GM12878 (cell line): ENCODE results near the gene EED. TPM values are rescaled to one million over a fixed set of nuclear protein-coding genes. Genes with fewer than 3 reads are reported as not detected.

Experiments
- ATAC-seq: fragments of 200-7000 bp; cut with Tn5 transposase; 3 replicates; pipeline ENCODE4 v1.9.1; 2020; ENCODE audit warnings: mild to moderate bottlenecking, moderate library complexity
- BruUV-seq: library from RNA; stranded (reverse); fragments of 400-500 nt; replicated peaks from 2 replicates; lab custom pipeline; 2021; lab: Mats Ljungman, UMichigan
- CTCF ChIA-PET: fragments of 300-600 bp; sonication (Branson Sonifier 250); formaldehyde crosslinking; extraction: SDS; loops from one replicate; lab custom pipeline; 2021; ENCODE audit warnings: inconsistent platforms; lab: Yijun Ruan, JAX
- POLR2A ChIA-PET: fragments of 350-600 bp; formaldehyde crosslinking; extraction: SDS; loops from one replicate; lab custom pipeline; 2021; ENCODE audit warnings: inconsistent platforms; lab: Charles Lee
- RAD21 ChIA-PET: fragments of 300-600 bp; sonication (Branson Sonifier 250); formaldehyde crosslinking; loops from one replicate; lab custom pipeline; 2023; ENCODE audit warnings: antibody characterized with exemption; ENCODE audit not compliant: unreplicated experiment; lab: Charles Lee
- SMC1A ChIA-PET: fragments of 300-600 bp; sonication (Branson Sonifier 250); formaldehyde crosslinking; loops from one replicate; lab custom pipeline; 2023; ENCODE audit not compliant: unreplicated experiment, uncharacterized antibody; lab: Charles Lee
- DNase-seq: peaks from one replicate; pipeline ENCODE4 v3.0.0-alpha.2; 2011; ENCODE audit warnings: low read depth, low spot score
- FAIRE-seq: peaks from 3 replicates; lab custom pipeline; 2011; peaks lifted over from hg19 to GRCh38; lab: Jason Lieb, UNC
- H2AFZ ChIP-seq: 2 replicates; pipeline ENCODE4 v1.6.0; 2011; ENCODE audit warnings: low read depth, low read length, control low read depth; ENCODE audit not compliant: control insufficient read depth
- H3K27ac ChIP-seq: 2 replicates; pipeline ENCODE4 v1.5.1; 2011; ENCODE audit warnings: control low read depth; ENCODE audit not compliant: control insufficient read depth, insufficient read depth
- H3K27me3 ChIP-seq, 2 experiments: replicated peaks in 1 of 2; 2 replicates each; pipeline versions ENCODE4 v1.6.0 to v1.6.1; 2011; ENCODE audit warnings: low read length in 1 of 2; ENCODE audit not compliant: control insufficient read depth in 2 of 2, insufficient read depth in 2 of 2
- H3K36me3 ChIP-seq, 2 experiments: 2 replicates each; pipeline ENCODE4 v1.5.1; 2011; ENCODE audit warnings: low read length in 1 of 2; ENCODE audit not compliant: control insufficient read depth in 2 of 2, insufficient read depth in 2 of 2
- H3K4me1 ChIP-seq: 2 replicates; pipeline ENCODE4 v1.6.1; 2011; ENCODE audit warnings: mild to moderate bottlenecking, low read length, moderate library complexity, mixed read lengths; ENCODE audit not compliant: control insufficient read depth, insufficient read depth
- H3K4me2 ChIP-seq: 2 replicates; pipeline ENCODE4 v1.6.0; 2011; ENCODE audit warnings: control low read depth; ENCODE audit not compliant: control insufficient read depth, insufficient read depth
- H3K4me3 ChIP-seq: fragments of 200-600 bp; sonication (generic); 2 replicates; pipeline ENCODE4 v1.5.1; 2016
- H3K79me2 ChIP-seq: 2 replicates; pipeline ENCODE4 v1.6.0; 2011; ENCODE audit warnings: low read length; ENCODE audit not compliant: control insufficient read depth, insufficient read depth
- H3K9ac ChIP-seq: 2 replicates; pipeline ENCODE4 v1.8.0; 2011; ENCODE audit warnings: low read length, control low read depth, mixed read lengths; ENCODE audit not compliant: control insufficient read depth, insufficient read depth
- H3K9me3 ChIP-seq: replicated peaks from 3 replicates; pipeline ENCODE4 v1.5.1; 2011; ENCODE audit warnings: mild to moderate bottlenecking, low read length; ENCODE audit not compliant: control insufficient read depth, insufficient read depth
- H4K20me1 ChIP-seq: 2 replicates; pipeline ENCODE4 v1.6.0; 2011; ENCODE audit not compliant: control insufficient read depth, insufficient read depth
- DPF2 ChIP-seq: fragments of 450-650 bp; IDR thresholded peaks from 2 replicates; pipeline ENCODE4 v1.6.1; 2017; ENCODE audit warnings: mild to moderate bottlenecking
- EP300 ChIP-seq, 2 experiments: fragments of 150-350 bp in 1 of 2; IDR thresholded peaks; 2 replicates each; pipeline ENCODE4 v1.6.1; 2011 to 2012; ENCODE audit warnings: low read depth in 2 of 2, low read length in 2 of 2, borderline replicate concordance in 1 of 2, improper control_type of control experiment in 1 of 2, inconsistent platforms in 1 of 2; ENCODE audit not compliant: control insufficient read depth in 1 of 2
- EZH2 ChIP-seq: IDR thresholded peaks from 2 replicates; pipeline ENCODE4 v1.6.1; 2012; ENCODE audit warnings: low read depth, mild to moderate bottlenecking, control low read depth, inconsistent platforms, low read length, borderline replicate concordance; ENCODE audit not compliant: control insufficient read depth
- FOXK2 ChIP-seq: fragments of 450-650 bp; IDR thresholded peaks from 2 replicates; pipeline ENCODE4 v1.6.1; 2017; ENCODE audit warnings: mild to moderate bottlenecking, moderate library complexity
- MEF2A ChIP-seq: IDR thresholded peaks from 2 replicates; pipeline ENCODE4 v1.6.1; 2011; ENCODE audit warnings: low read depth, mild to moderate bottlenecking, low read length, moderate library complexity; ENCODE audit not compliant: insufficient read depth
- NR2C1 ChIP-seq: fragments of 450-650 bp; IDR thresholded peaks from 2 replicates; pipeline ENCODE4 v1.6.1; 2017; ENCODE audit warnings: antibody characterized with exemption, mild to moderate bottlenecking, moderate library complexity
- POU2F2 ChIP-seq: IDR thresholded peaks from 3 replicates; pipeline ENCODE4 v1.6.1; 2011; ENCODE audit warnings: low read depth, mild to moderate bottlenecking, low read length, borderline replicate concordance
- SIX5 ChIP-seq: IDR thresholded peaks from 2 replicates; pipeline ENCODE4 v1.6.1; 2011; ENCODE audit warnings: mild to moderate bottlenecking, low read depth, low read length, moderate library complexity; ENCODE audit not compliant: severe bottlenecking
- SMAD1 ChIP-seq: fragments of 450-650 bp; IDR thresholded peaks from 2 replicates; pipeline ENCODE4 v1.6.1; 2018; ENCODE audit warnings: mild to moderate bottlenecking, low read depth; ENCODE audit not compliant: partially characterized antibody
- SREBF2 ChIP-seq: IDR thresholded peaks from 2 replicates; pipeline ENCODE4 v1.6.1; 2012; ENCODE audit warnings: mild to moderate bottlenecking, low read length
- SUZ12 ChIP-seq: fragments of 200-600 bp; sonication (generic); IDR thresholded peaks from one replicate; pipeline ENCODE4 v1.6.1; 2018; ENCODE audit warnings: antibody characterized with exemption, mild to moderate bottlenecking; ENCODE audit not compliant: unreplicated experiment
- TCF7 ChIP-seq: IDR thresholded peaks from 2 replicates; pipeline ENCODE4 v1.6.1; 2014; ENCODE audit warnings: antibody characterized with exemption, borderline replicate concordance
- WRNIP1 ChIP-seq: IDR thresholded peaks from 2 replicates; pipeline ENCODE4 v1.6.1; 2011; ENCODE audit warnings: low read depth, low read length, improper control_type of control experiment, borderline replicate concordance
- WGBS: methylation state at CpG from one replicate; pipeline ENCODE4 v1.1.6; 2016; ENCODE audit warnings: low lambda C conversion rate; ENCODE audit not compliant: insufficient replicate concordance, insufficient coverage; ENCODE audit errors: missing lambda C conversion rate; 5-methylcytosine and 5-hydroxymethylcytosine counted together
- in situ Hi-C: fragments of 300-500 bp; cut with MboI; formaldehyde crosslinking; loops from 9 replicates; pipeline ENCODE4 v1.14.3; 2018; ENCODE audit warnings: mixed read lengths
- intact Hi-C: fragments of 100-400 bp; cut with micrococcal nuclease; formaldehyde crosslinking; loops from one replicate; pipeline ENCODE4 v1.14.2; 2022; ENCODE audit not compliant: unreplicated experiment
- polyA plus RNA-seq, 11 experiments: library from polyadenylated mRNA; depleted of rRNA in 4 of 11; unstranded in 6 of 11; stranded (reverse) in 5 of 11; fragments of >200 nt; fragmentation: Nextera tagmentation in 4 of 11; fragmentation: Illumina TruSeq in 1 of 11; extraction: Ambion mirVana in 4 of 11; extraction: Trizol in 1 of 11; gene quantifications; 1 replicate in 1 of 11; 2 replicates in 10 of 11; pipeline versions ENCODE4 v1.2.1 to v1.2.3, GENCODE V29; 2011 to 2016; ENCODE audit warnings: inconsistent platforms in 2 of 11, missing spikeins in 2 of 11, low read depth in 1 of 11
- total RNA-seq, 4 experiments: library from RNA; depleted of rRNA in 3 of 4; stranded (reverse); fragments of >200 nt in 3 of 4; fragmentation: Illumina TruSeq in 1 of 4; extraction: Trizol in 1 of 4; gene quantifications; 2 replicates each; pipeline versions ENCODE4 v1.2.1 to v1.2.3, GENCODE V29; 2013 to 2021
- TF ChIP-seq, protein P1 (sequence below): fragments of 450-650 bp; formaldehyde crosslinking; IDR thresholded peaks from 2 replicates; pipeline ENCODE4 v1.4.0; 2020; ENCODE audit warnings: mild to moderate bottlenecking, moderate library complexity
- TF ChIP-seq, protein P2 (sequence below): IDR thresholded peaks from 2 replicates; pipeline ENCODE4 v1.6.1; 2011; ENCODE audit warnings: mild to moderate bottlenecking, low read depth, low read length, moderate library complexity; ENCODE audit not compliant: insufficient replicate concordance

The EED gene
- total and polyA plus RNA-seq, 10 of the 15 experiments (the other 5 are each of a cell fraction or from before 2014, with no cell fraction given), result 41.5 to 140 (median 72.2) TPM

DNA sequence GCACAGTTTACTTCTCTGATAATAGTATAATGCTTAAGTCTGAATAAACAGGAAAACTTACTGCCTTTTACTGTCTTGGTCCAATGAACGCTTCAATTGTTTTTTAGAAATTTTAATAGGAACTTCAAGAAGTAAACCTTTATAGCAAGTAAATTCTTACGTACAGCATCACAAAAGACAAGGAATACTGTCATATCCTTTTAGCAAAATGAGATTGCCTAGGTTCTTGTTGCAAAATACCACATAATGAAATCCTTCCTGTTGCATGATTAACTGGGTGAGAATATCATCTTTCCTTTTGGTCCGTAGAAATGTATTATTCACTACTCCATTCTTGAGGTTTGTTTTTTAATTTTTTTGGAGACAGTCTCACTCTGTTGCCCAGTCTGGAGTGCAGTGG, 35.2 kb downstream of the EED start:
- FAIRE-seq (no peak), DNase-seq (no peak), ATAC-seq (no peak)
- intact Hi-C loops, result no loop called here
- Histone ChIP-seq H2AFZ (no peak overlapping the region), H3K27me3 (no peaks in the 10 kb centered on the region), H3K9me3 (peaks cover 2% of the 10 kb centered on the region; the same call in 2 of the 3 replicates), H3K27ac (no peak overlapping the region), H3K4me3 (no peak overlapping the region), H3K4me2 (no peak overlapping the region), H3K79me2 (peaks cover 14% of the 10 kb centered on the region), H3K9ac (no peak overlapping the region), H3K4me1 (0 out of 2 replicates have a peak, but pooled peaks cover 3% of the 10 kb centered on the region), H3K36me3 (peaks cover 7 to 37% of the 10 kb centered on the region in 2 experiments), H4K20me1 (no peaks in the 10 kb centered on the region)
- ChIA-PET POLR2A (no interaction called here), RAD21 (no interaction called here), SMC1A (no interaction called here), CTCF (interaction anchor here (1.5 kb wide), 1 partner anchor 28 kb away, joined by 4 read pairs; no protein-coding TSS in a partner anchor)
- 96% methylated on average over 3 of the region's 3 CpGs for WGBS
- BruUV-seq, result no TSS peak
- in situ Hi-C loops, result no loop called here
- TF ChIP-seq SREBF2, result no peak
- no peak for TF ChIP-seq TCF7
- TF ChIP-seq, protein P1, sequence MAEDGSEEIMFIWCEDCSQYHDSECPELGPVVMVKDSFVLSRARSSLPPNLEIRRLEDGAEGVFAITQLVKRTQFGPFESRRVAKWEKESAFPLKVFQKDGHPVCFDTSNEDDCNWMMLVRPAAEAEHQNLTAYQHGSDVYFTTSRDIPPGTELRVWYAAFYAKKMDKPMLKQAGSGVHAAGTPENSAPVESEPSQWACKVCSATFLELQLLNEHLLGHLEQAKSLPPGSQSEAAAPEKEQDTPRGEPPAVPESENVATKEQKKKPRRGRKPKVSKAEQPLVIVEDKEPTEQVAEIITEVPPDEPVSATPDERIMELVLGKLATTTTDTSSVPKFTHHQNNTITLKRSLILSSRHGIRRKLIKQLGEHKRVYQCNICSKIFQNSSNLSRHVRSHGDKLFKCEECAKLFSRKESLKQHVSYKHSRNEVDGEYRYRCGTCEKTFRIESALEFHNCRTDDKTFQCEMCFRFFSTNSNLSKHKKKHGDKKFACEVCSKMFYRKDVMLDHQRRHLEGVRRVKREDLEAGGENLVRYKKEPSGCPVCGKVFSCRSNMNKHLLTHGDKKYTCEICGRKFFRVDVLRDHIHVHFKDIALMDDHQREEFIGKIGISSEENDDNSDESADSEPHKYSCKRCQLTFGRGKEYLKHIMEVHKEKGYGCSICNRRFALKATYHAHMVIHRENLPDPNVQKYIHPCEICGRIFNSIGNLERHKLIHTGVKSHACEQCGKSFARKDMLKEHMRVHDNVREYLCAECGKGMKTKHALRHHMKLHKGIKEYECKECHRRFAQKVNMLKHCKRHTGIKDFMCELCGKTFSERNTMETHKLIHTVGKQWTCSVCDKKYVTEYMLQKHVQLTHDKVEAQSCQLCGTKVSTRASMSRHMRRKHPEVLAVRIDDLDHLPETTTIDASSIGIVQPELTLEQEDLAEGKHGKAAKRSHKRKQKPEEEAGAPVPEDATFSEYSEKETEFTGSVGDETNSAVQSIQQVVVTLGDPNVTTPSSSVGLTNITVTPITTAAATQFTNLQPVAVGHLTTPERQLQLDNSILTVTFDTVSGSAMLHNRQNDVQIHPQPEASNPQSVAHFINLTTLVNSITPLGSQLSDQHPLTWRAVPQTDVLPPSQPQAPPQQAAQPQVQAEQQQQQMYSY (CRISPR knock-in tag), result no peak
- TF ChIP-seq SMAD1, result no peak
- TF ChIP-seq SIX5, result no peak
- no peak for TF ChIP-seq DPF2
- no peak for TF ChIP-seq EZH2
- TF ChIP-seq MEF2A, result no peak
- TF ChIP-seq SUZ12, result no peak
- TF ChIP-seq POU2F2, result no peak
- no peak for TF ChIP-seq NR2C1
- no peak for TF ChIP-seq FOXK2
- TF ChIP-seq, protein P2, sequence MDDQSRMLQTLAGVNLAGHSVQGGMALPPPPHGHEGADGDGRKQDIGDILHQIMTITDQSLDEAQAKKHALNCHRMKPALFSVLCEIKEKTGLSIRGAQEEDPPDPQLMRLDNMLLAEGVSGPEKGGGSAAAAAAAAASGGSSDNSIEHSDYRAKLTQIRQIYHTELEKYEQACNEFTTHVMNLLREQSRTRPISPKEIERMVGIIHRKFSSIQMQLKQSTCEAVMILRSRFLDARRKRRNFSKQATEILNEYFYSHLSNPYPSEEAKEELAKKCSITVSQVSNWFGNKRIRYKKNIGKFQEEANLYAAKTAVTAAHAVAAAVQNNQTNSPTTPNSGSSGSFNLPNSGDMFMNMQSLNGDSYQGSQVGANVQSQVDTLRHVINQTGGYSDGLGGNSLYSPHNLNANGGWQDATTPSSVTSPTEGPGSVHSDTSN, result no peak
- TF ChIP-seq EP300 (IDR thresholded peaks at IDR 0.05; ENCODE audit: borderline replicate concordance in 1 of 2, control insufficient read depth in 1 of 2, low read depth in 2 of 2, low read length in 2 of 2), result no peak
- TF ChIP-seq WRNIP1, result no peak
